PFSK-1 (cell line): ENCODE measurements around the gene EIPR1.

Source experiments
- POLR2AphosphoS5 ChIP-seq: IDR thresholded peaks from 2 replicates; pipeline ENCODE4 v1.6.1; 2012; ENCODE audit warnings: low read depth, mild to moderate bottlenecking, control low read depth, low read length, moderate library complexity
- REST ChIP-seq, 2 experiments: IDR thresholded peaks; 2 replicates each; pipeline versions ENCODE4 v1.6.1 to v1.8.0; 2011 to 2012; ENCODE audit warnings: low read depth in 2 of 2, low read length in 2 of 2, control low read depth in 1 of 2, inconsistent platforms in 1 of 2, mild to moderate bottlenecking in 1 of 2, moderate library complexity in 1 of 2; ENCODE audit not compliant: insufficient read depth in 1 of 2
- TAF1 ChIP-seq: IDR thresholded peaks from 2 replicates; pipeline ENCODE4 v1.6.1; 2012; ENCODE audit warnings: low read length, control low read depth, borderline replicate concordance; ENCODE audit not compliant: insufficient read depth

GRCh38 chr2:3348767-3349166, 28.9 kb downstream of the EIPR1 start:
- TF ChIP-seq REST (IDR thresholded peaks at IDR 0.05; ENCODE audit: insufficient read depth in 1 of 2, low read depth in 2 of 2, low read length in 2 of 2) = no peak
- no peak for TF ChIP-seq POLR2AphosphoS5
- no peak for TF ChIP-seq TAF1
